ENCODE data around the gene ZEB1. TPM values are rescaled to one million over a fixed set of nuclear protein-coding genes. Genes with fewer than 3 reads are reported as not detected.

ZEB1 gene
- total and polyA plus RNA-seq, 2 of the 13 experiments (the other 11 are each of a cell fraction or from before 2014, with no cell fraction given) = 9.6 to 18.0 TPM

GRCh38 chr10:31399631-31400030 is 80.6 kb downstream of the ZEB1 start (continued):
- TF ChIP-seq, protein P1, sequence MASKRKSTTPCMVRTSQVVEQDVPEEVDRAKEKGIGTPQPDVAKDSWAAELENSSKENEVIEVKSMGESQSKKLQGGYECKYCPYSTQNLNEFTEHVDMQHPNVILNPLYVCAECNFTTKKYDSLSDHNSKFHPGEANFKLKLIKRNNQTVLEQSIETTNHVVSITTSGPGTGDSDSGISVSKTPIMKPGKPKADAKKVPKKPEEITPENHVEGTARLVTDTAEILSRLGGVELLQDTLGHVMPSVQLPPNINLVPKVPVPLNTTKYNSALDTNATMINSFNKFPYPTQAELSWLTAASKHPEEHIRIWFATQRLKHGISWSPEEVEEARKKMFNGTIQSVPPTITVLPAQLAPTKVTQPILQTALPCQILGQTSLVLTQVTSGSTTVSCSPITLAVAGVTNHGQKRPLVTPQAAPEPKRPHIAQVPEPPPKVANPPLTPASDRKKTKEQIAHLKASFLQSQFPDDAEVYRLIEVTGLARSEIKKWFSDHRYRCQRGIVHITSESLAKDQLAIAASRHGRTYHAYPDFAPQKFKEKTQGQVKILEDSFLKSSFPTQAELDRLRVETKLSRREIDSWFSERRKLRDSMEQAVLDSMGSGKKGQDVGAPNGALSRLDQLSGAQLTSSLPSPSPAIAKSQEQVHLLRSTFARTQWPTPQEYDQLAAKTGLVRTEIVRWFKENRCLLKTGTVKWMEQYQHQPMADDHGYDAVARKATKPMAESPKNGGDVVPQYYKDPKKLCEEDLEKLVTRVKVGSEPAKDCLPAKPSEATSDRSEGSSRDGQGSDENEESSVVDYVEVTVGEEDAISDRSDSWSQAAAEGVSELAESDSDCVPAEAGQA (IDR thresholded peaks at IDR 0.05; ENCODE audit: low read depth) = no peak
- TF ChIP-seq, protein P1 (CRISPR knock-in tag; IDR thresholded peaks at IDR 0.05; ENCODE audit: borderline replicate concordance) = no peak
- TF ChIP-seq ZNF75D (CRISPR knock-in tag; IDR thresholded peaks at IDR 0.05; ENCODE audit: borderline replicate concordance) = no peak
- TF ChIP-seq ZNF367 (CRISPR knock-in tag; IDR thresholded peaks at IDR 0.05; ENCODE audit: borderline replicate concordance) = no peak
- TF ChIP-seq GABPB1 (CRISPR knock-in tag; IDR thresholded peaks at IDR 0.05) = no peak
- no peak for TF ChIP-seq ZNF20 (CRISPR knock-in tag; IDR thresholded peaks at IDR 0.05)
- TF ChIP-seq TEAD2 (CRISPR knock-in tag; IDR thresholded peaks at IDR 0.05) = no peak

DNA sequence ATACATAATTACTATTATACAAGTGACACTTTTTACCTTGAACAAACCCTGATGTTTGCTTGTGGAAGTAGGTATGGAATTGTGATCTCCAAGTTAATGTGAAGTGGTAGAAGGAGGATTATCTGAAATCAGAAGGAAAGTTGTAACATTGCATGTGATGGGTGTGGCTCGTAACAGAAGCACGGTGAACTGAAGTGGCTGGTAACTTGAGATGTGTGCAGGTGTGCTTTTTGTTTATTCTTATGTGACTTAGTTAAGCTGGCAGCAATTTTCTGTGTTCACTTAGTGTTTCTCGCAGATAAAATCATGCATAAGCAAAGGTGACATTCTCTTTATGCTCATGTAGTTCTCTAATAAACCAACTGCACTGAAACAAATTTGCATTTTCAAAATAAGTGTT is 82.3 kb downstream of the ZEB1 start:
- FAIRE-seq (no peak), ATAC-seq (no peak), DNase-seq (ENCODE audit: low spot score) (no peak)
- Histone ChIP-seq H3K9me3 (ENCODE audit: low read length) (no peaks in the 10 kb centered on the region), H3K27ac (ENCODE audit: extremely low read length, insufficient read depth, low read length) (no peak overlapping the region), H3K4me1 (ENCODE audit: insufficient read depth, low read length) (peaks cover 22% of the 10 kb centered on the region), H3K9ac (ENCODE audit: insufficient read depth, low read depth, low read length) (no peak overlapping the region), H3K4me2 (ENCODE audit: low read depth, low read length) (no peak overlapping the region), H4K20me1 (ENCODE audit: insufficient read depth, low read length) (peaks cover 14% of the 10 kb centered on the region), H3K36me3 (replicated peaks in 1 of 2; ENCODE audit: control insufficient read depth in 1 of 2, insufficient read depth in 2 of 2, low read length in 2 of 2) (no peaks in the 10 kb centered on the region), H3K79me2 (ENCODE audit: insufficient read depth, low read length) (peaks cover 16% of the 10 kb centered on the region), H2AFZ (ENCODE audit: low read length) (no peak overlapping the region), H3K4me3 (replicated peaks in 1 of 3; ENCODE audit: insufficient read depth in 1 of 3, low read depth in 2 of 3, low read length in 3 of 3) (no peak overlapping the region), H3K27me3 (ENCODE audit: control insufficient read depth in 1 of 2, insufficient read depth in 2 of 2, low read length in 2 of 2) (no peaks in the 10 kb centered on the region)
- intact Hi-C loops (cut with micrococcal nuclease; ENCODE audit: unreplicated experiment) = loop anchor here (5.0 kb wide), 1 partner anchor 79 kb away; no protein-coding TSS in a partner anchor
- 97% methylated on average over 3 of the region's 3 CpGs for WGBS (ENCODE audit: low lambda C conversion rate)
- in situ Hi-C loops (cut with HindIII; ENCODE audit: extremely low pct_ligation_motif_present, low pct_unique_long_range_greater_than_20kb) = no loop called here
- BruUV-seq (replicated peaks) = no TSS peak
- POLR2A ChIA-PET = no interaction called here
- CTCF ChIA-PET (ENCODE audit: low intra/inter-chr PET ratio, low total read pairs) = no interaction called here
- TF ChIP-seq ZNF577 (CRISPR knock-in tag; IDR thresholded peaks at IDR 0.05; ENCODE audit: borderline replicate concordance, low read depth) (no peak), ZNF207 (IDR thresholded peaks at IDR 0.05; ENCODE audit: borderline replicate concordance) (no peak), HMGXB4 (CRISPR knock-in tag; IDR thresholded peaks at IDR 0.05; ENCODE audit: borderline replicate concordance in 1 of 2, low read depth in 1 of 2) (no peak)
- TF ChIP-seq, protein P2, sequence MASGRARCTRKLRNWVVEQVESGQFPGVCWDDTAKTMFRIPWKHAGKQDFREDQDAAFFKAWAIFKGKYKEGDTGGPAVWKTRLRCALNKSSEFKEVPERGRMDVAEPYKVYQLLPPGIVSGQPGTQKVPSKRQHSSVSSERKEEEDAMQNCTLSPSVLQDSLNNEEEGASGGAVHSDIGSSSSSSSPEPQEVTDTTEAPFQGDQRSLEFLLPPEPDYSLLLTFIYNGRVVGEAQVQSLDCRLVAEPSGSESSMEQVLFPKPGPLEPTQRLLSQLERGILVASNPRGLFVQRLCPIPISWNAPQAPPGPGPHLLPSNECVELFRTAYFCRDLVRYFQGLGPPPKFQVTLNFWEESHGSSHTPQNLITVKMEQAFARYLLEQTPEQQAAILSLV (CRISPR knock-in tag; IDR thresholded peaks at IDR 0.05; ENCODE audit: borderline replicate concordance) = no peak
